BE2C (cell line): ENCODE measurements around the gene KCTD10.
A peak's percentile ranks its signal among the peaks of the same experiment; 100 is the strongest.
"Not testable (repeated sequence)": the region's sequence is repeated elsewhere in the genome, so short reads cannot be mapped to it uniquely, and the experiment has no call there.

Experiments used
- DNase-seq: peaks from one replicate; pipeline ENCODE4 v3.0.0-alpha.2; 2020
- H3K27me3 ChIP-seq: fragments of 250-450 bp; sonication (Bioruptor Pico); 2 replicates; pipeline ENCODE4 v1.5.1; 2020; ENCODE audit warnings: mild to moderate bottlenecking
- H3K36me3 ChIP-seq: fragments of 250-450 bp; sonication (Bioruptor Pico); 2 replicates; pipeline ENCODE4 v1.5.1; 2020; ENCODE audit warnings: mild to moderate bottlenecking
- H3K4me1 ChIP-seq: fragments of 250-450 bp; sonication (Bioruptor Pico); 2 replicates; pipeline ENCODE4 v1.5.1; 2020
- H3K4me3 ChIP-seq: 2 replicates; pipeline ENCODE4 v1.5.1; 2011; ENCODE audit warnings: low read depth, low read length
- H3K9me3 ChIP-seq: fragments of 250-450 bp; sonication (Bioruptor Pico); 2 replicates; pipeline ENCODE4 v1.5.1; 2020
- TF ChIP-seq, protein P1 (sequence below): IDR thresholded peaks from 2 replicates; pipeline ENCODE4 v1.5.1; 2012; ENCODE audit warnings: mild to moderate bottlenecking, low read depth, low read length

The KCTD10 gene

DNA sequence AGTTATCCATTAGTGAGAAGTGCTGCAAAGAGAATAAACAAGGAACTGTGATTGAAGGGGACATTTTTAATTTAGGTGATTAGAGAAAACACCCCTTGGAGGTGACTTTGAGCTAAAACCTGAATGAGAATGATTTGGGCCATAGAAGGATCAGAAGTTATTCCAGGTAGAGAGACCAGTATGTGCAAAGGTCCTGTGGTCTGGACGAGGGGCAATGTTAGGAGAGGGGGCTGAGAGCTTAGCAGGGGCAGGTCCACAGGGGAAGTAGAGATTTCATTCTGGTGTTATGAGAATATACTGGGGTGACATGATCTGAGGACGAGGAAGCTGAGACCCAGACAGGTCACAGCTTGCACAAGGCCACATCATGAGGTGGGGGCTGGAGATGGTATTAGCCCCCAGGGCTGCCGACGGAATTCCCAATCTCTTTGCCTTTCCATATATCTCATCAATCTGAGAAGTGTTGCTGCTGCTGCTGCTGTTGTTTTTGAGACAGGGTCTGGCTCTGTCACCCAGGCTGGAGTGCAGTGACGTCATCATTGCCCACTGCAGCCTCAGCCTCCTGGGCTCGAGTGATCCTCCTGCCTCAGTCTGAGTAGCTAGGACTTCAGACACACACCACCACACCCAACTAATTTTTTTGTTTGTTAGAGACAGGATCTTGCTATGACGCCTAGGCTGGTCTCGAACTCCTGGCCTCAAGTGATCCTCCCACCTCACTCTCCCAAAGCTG is 55.6 kb downstream of the KCTD10 start:
- no peaks in the 10 kb centered on the region for H3K4me1 ChIP-seq
- DNase-seq, result peak; percentile 19
- no peaks in the 10 kb centered on the region for H3K27me3 ChIP-seq
- H3K9me3 ChIP-seq, result no peaks in the 10 kb centered on the region
- TF ChIP-seq, protein P1, sequence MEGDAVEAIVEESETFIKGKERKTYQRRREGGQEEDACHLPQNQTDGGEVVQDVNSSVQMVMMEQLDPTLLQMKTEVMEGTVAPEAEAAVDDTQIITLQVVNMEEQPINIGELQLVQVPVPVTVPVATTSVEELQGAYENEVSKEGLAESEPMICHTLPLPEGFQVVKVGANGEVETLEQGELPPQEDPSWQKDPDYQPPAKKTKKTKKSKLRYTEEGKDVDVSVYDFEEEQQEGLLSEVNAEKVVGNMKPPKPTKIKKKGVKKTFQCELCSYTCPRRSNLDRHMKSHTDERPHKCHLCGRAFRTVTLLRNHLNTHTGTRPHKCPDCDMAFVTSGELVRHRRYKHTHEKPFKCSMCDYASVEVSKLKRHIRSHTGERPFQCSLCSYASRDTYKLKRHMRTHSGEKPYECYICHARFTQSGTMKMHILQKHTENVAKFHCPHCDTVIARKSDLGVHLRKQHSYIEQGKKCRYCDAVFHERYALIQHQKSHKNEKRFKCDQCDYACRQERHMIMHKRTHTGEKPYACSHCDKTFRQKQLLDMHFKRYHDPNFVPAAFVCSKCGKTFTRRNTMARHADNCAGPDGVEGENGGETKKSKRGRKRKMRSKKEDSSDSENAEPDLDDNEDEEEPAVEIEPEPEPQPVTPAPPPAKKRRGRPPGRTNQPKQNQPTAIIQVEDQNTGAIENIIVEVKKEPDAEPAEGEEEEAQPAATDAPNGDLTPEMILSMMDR, result no peak
- no peaks in the 10 kb centered on the region for H3K36me3 ChIP-seq
- no peak overlapping the region for H3K4me3 ChIP-seq

DNA sequence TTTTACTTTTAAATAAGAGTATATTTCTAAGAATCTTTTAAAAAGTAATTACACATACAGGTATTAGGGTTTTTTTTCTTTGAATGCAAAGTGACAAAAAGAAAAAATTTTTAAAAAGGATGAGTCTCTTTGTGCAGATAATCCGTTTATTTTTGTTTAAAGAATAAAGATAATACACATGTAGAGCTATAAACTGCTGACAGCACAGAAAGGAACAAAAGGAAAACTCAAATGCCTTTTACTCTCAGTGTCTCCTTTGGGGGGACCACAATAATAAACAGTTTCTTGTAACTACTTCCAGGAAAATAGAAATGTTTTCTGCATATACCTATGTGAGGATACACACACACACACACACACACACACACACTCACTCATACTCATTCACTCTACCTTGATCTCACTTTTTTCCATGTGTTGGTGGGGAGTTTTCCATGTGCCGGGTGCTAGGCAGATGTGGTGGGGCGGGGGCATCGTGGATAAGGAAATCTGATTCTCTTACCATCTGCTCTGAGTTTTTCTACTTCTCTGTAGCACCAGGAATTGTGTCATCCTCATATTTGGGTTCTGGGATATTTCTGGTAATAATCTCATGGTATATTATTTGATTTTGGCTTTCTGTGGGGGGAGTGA is 58.1 kb downstream of the KCTD10 start:
- no peak for DNase-seq
- Histone ChIP-seq H3K4me1 (no peaks in the 10 kb centered on the region), H3K36me3 (no peaks in the 10 kb centered on the region), H3K27me3 (no peaks in the 10 kb centered on the region), H3K9me3 (no peaks in the 10 kb centered on the region), H3K4me3 (no peak overlapping the region)
- TF ChIP-seq, protein P1, result no peak

DNA sequence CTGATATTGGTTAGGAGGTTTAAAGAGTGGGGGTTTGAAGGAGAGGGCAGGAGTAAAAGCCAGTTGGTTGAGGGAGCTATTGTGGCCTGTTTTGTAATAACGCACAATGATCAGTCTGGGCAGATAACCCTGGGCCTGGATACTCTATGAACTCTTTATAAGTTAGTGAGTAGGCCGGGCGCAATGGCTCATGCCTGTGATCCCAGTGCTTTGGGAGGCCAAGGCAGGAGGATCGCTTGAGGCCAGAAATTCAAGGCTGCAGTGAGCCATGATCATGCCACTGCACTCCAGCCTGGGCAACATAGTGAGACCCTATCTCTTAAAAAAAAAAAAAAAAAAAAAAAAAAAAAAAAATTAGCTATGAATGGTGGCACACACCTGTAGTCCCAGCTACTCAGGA is 71.0 kb downstream of the KCTD10 start:
- not testable (repeated sequence) for H3K9me3 ChIP-seq, DNase-seq, H3K4me1 ChIP-seq, H3K36me3 ChIP-seq, H3K4me3 ChIP-seq
- H3K27me3 ChIP-seq, result peaks cover 40% of the 10 kb centered on the region

DNA sequence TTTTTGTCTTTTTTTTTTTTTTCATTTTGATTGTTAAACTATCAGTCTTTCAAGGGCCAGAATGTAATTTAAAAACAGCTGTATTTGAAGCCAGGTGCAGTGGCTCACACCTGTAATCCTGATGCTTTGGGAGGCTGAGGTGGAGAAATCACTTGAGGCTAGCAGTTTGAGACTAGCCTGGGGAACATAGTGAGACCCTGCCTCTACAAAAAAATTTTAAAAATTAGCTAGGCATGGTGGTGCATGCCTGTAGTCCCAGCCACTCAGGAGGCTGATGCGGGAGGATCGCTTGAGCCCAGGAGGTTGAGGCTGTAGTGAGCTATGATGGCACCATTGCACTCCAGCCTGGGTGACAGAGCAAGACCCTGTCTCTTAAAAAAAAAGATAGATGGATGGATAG is 72.3 kb downstream of the KCTD10 start:
- H3K4me1 ChIP-seq, H3K36me3 ChIP-seq, H3K9me3 ChIP-seq, H3K4me3 ChIP-seq, DNase-seq: not testable (repeated sequence)
- peaks cover 52% of the 10 kb centered on the region for H3K27me3 ChIP-seq
